ENCODE measurements around the gene SLC2A11. TPM values are rescaled to one million over a fixed set of nuclear protein-coding genes. Genes with fewer than 3 reads are reported as not detected.

SLC2A11 gene
- total RNA-seq, 1 donor from 2014 or later = 24.0 TPM

DNA sequence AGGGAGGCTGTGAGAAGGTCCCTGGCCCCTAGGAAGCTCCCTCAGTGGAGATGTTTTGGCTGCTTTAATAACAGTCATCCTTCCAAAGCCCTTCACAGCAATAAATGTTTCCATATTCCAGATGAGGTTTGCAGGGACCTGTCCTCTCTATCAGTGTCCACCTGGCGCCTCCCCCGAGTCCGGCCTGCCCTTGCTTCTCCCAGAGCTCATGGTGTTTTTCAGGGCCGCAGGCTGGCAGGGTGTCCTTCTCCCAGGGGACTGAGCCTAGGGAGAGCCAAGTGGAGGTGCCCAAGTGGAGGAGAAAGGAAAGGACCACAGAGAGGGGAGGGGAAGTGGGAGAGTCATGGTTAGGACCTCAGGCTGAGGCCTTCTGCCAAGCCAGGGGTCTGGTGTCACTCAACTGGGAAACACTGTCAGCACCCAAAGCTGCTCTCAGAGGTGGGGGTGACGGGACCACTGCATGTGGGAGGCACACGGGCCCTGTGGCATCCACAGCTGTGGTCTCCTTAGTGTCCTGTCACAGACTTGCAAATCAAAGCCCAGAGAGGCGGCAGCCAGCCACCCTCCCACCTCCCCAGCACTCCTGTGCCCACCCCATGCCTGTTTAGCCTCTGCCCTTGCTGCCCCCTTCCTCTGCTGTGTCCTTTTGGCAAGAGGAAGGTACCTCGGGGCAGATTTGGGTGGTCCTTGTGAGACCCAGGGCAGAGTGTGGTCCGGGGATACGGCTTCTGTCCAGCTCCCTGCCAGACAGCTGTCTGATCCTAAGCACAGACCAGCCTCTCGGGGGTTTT is 25.3 kb upstream of the SLC2A11 start:
- no peak for DNase-seq (ENCODE audit: low spot score)

DNA sequence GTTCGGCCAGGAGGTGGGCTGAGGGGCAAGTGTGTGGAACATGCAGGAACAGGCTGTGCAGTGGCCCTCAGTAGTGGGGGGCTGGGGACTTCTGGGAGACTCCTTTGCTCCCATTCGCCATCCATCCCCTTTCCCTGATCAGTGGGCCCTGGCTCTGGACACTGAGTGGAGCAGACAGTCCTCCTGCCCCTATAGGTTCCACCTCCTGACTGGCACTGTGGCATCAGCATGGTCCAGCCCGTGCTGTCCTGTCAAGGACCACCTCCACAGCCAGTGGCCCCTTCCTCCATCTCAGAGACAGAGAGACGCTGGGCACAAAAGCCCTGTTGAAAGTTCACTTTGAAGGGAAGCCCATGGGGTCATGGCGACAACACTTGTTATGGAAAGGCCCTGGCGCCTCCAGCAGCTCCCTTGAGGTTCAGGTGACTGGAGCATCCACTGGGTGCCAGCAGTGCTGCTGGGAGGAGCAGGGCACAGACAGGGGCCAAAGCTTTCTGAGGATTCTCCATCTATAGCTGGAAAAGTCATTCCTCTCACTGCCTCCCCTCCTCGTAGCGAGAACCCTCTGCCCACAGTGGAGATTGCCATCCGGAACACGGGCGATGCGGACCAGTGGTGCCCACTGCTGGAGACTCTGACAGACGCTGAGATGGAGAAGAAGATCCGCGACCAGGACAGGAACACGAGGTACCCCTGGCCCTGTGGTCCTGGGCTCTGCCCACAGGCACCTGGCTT is 24.5 kb upstream of the SLC2A11 start:
- DNase-seq (ENCODE audit: low spot score) = no peak

DNA sequence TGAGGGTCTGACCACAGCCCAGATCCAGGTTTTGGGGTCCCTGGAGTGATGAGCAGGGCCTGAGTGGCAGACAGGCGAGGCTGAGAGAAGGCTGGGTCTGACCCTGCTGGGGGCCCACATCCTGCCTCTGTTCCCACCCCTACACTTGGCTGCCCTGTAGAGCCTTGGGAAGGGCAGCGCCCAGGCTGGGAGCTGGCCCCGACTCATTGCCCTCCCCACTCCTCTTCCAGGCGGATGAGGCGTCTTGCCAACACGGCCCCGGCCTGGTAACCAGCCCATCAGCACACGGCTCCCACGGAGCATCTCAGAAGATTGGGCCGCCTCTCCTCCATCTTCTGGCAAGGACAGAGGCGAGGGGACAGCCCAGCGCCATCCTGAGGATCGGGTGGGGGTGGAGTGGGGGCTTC is 23.8 kb upstream of the SLC2A11 start:
- DNase-seq (ENCODE audit: low spot score) = no peak

DNA sequence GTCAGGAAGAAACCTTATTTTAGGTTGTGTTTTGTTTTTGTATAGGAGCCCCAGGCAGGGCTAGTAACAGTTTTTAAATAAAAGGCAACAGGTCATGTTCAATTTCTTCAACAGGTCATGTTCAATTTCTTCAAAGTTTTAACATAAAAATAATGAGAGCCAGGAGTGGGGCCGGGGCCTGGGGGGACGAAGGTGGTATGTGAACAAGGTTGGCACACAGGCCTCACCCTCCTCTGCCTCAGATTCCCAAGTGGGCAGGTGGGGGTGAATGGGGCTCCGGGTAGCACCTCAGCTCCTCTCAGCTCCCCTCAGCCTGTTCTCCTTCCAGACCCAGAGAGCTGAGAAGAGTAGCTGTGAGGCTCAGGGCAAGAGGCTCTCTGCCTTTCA is 23.3 kb upstream of the SLC2A11 start:
- DNase-seq (ENCODE audit: low spot score) = no peak

DNA sequence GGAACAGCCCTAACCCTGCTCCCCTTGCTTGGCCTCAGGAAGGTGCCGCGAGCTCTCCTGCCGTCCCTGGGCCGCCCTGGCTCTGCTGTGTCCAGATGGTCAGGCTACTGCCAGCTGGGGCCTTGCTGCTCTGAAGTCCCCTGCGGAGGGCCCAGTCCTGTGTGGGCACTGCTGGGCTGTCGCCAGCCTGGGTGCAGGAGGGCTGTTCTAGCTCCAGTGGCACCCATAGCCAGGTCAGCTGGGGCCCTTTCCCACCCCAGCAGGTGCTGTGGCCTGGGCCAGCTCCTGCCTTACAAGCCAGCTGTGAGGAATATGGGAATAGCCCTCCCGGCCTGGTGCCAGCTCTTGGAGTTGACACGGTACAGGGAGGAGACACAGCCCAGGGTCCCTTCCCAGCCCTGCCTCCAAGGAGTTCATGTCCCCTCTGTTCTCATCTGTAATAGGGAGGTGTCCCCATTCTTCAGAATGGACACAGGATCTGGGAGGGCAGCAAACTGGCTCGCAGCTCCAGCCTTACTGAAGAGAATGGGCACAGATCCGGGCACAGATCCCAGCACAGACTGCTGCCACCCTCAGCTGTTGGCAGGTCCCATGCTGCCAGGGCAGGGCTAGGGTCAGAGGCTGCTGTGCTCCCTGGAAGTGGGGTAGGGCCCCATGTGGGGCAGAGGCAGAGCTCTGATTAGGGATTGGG is 22.7 kb upstream of the SLC2A11 start:
- no peak for DNase-seq (ENCODE audit: low spot score)

DNA sequence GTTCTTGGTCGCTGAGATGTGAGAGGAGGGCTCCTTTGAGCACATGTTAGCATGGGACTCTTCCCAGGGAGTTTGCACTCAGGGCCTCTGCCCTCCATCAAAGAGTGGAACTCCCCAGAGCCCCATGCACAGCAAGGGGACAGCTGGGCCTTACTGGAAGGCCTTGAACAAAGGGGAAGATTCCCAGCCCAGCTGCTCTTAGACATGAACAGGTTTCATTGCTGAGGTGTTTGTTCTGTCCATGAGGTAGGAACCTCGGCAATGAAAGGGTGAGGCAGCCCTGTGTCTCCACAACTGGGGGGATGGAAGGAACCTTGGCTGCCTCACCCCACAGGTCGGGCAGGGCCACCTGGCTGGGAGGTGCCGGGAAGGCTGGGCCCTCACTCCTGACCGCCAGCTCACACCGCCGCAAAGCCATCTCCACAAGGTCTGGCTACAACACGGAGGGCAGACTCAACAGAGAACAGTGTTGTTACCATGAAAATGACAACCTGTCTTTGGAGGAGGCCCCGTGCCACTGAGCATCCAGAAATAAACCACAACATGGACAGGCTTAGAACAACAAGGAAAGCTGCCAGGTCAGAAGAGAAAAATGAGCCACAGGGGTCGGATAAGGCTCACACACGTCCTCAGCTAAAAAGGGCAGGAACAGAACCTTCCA is 22.1 kb upstream of the SLC2A11 start:
- DNase-seq (ENCODE audit: low spot score) = no peak

DNA sequence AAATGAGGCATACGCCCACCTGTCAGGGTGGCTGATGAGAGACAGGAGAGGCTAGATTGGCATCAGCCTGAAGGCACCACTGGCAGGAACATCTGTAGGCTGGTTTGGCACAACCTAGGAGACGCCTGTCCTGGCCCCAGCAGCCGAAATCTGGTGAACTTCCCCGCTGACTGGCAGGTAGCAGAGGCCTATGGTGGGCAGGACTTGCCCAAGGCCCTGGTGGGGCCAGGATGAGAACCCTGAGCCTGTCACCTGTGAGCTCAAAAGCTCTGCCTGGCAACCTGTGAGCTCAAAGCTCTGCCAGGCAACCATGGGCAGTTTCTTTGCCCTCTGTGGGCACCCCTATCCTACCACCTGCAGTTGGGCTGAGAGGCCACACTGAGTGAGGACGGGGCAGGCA is 21.4 kb upstream of the SLC2A11 start:
- DNase-seq (ENCODE audit: low spot score) = no peak

DNA sequence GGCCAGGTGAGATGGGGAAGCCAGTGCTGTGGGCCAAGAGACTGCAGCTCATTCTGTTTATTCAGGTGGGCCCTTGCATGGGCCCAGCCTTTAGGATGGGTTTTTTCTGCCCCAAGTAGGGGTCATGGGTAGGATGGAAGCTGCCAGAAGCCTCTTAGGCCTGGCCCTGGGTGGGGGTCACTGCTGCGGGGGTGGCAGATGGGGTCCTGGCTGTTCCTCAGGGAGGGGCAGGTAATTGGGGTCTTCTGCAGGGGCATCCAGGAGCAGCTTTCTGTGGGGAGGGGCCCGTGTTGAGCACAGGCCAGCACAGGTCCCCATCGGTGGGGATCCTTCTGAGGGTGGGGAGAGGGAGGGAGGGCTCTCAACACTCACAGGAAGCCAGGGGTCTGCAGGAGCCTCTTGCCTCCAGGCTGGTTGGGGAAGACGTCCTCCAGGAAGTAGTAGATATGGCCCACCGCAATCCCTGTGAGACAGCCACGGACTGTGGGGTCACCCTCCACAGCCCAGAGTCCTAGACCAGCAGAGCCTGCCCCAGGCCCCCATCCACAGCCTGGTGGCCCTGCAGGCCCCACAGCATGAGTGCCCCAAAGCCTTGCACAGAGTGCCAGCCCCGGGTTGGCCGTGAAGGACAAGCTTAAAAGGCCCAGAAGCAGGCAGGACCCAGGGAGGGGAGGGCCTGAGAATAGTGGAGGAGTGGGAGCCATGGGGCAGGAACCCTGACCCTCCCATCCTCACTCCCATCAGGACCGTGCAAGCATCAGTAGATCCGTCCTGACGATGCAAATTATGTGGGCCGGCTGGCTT is 20.8 kb upstream of the SLC2A11 start:
- no peak for DNase-seq (ENCODE audit: low spot score)

DNA sequence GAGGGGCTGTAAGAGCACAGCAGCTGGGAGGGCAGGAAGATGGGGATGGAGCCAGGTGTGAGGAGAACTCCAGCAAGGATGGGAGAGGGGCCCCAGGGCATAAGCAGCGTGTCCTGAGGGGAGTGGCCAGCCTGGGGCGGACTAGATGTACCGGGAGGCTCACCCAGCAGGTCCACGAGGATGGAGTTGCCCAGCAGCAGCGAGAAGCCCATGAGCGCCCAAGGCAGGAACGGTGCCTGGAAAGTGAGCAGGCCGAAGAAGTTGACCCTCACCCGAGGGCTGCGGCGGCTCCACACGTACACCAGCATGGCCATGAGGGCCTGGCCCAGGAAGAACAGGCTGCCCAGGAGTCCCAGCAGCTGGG is 20.2 kb upstream of the SLC2A11 start:
- DNase-seq (ENCODE audit: low spot score) = no peak

DNA sequence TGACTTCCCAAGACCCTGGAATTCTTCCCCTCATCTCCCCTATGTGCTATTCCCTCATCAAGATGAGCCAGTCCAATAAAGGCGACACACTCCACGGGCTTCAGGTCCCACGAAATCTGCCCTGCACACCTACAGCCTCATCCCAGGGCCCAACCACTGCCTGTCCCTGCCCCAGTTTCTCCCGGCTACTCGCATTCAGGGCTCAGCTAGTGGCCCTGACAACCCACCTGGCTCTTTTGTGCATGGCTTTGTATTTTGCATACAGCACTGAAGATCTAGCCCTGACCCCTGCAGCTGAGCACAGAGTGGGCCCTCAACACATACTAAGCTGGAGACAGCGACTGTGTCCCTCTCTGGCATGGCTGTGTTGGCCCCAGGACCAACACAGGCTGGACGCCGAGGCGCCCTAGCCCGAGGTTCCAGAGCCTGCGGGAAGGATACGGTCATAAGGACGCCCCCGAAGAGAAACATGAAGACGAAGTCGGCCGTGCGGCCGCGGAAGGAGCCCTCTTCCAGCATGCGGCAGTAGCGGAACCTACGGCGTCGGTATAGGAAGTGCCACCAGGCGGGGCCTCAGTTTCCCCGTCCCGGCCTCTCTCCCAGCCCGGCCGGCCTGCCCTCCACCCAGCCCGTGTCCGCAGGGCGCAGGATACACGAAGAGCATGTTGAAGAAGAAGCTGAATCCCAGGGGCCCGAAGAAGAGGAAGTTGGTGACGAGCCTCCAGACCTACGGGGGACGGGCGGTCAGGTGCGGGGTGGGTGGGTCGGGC is 19.6 kb upstream of the SLC2A11 start:
- DNase-seq (ENCODE audit: low spot score) = no peak

DNA sequence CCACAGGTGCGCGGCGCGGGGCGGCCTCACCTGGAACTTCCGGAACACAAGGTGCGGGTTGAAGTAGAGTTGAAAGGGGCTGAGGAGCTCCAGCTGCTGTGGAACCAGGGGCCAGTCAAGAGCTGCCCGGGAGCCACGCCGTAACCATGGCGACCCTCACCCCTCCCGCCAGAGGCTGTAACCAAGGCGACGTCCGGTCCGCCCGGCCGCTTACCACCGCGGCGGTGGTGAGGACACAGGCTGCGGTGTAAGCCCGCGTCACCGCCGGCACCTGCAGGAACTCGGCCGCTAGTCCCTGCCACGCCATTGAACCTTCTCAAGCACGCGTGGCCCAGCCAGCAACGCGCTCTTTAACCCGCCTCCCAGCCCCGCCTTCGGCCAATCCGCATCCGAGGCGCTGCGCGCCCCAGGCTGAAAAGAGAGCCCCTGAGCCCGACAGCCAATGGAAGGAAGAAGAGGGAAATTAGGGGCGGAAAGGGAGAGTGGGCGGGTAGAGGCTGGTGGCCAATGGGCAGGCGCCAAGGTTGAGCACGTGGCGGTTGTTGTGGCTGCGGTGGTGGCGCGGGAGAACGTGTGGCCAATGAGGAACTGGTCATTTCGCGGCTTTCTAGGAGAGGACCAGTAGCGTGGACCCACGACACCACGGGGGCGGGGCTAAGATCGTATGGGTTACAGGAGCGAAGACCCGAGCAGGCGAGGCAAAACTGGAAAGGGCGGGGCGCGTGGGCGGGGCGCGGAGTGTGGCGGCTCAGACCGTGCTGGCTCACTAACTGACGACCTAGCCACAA is 18.8 kb upstream of the SLC2A11 start, which contains the start of gene DERL3:
DERL3 (minus strand) TSS at position 326 of the 788 bp plus-strand sequence; CDS start at position 307, 19 bp downstream.
- peak; percentile 99 for DNase-seq (ENCODE audit: low spot score)

DNA sequence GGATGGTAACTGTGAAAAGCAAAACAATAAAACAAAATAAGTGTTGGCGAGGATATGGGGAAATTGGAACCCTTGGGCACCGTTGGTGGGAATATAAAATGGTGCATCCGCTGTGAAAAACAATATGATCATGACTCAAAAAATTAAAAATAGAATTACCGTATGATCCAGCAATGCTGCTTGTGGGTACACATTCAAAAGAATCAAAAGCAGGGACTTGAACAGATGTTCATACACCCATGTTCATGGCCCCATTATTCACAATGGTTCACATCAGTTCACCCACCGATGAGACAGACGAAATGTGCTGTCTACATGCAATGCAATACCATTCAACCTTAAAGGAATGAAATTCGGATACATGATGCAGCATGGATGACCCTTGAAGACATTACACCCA is 17.6 kb upstream of the SLC2A11 start:
- DNase-seq (ENCODE audit: low spot score) = no peak

DNA sequence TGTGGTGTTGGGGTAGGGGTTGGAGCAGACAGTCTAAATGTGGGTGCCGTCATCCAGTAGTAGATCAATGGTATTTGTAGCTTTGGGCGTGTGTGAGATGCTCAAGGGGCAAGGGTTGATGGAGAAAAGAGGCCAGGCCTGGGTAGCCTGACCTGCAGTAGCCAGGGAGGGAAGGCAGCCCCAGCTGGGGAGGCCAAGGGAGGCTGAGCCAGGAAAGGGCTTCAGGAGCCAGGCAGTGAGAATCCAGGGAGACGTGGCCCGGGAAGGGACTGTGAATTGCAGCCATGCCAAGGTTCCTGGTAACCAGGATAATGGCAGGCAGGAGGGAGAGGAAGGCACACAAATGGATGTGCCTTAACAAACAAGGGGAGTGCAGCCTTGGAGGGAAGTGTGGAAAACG is 16.4 kb upstream of the SLC2A11 start:
- no peak for DNase-seq (ENCODE audit: low spot score)

DNA sequence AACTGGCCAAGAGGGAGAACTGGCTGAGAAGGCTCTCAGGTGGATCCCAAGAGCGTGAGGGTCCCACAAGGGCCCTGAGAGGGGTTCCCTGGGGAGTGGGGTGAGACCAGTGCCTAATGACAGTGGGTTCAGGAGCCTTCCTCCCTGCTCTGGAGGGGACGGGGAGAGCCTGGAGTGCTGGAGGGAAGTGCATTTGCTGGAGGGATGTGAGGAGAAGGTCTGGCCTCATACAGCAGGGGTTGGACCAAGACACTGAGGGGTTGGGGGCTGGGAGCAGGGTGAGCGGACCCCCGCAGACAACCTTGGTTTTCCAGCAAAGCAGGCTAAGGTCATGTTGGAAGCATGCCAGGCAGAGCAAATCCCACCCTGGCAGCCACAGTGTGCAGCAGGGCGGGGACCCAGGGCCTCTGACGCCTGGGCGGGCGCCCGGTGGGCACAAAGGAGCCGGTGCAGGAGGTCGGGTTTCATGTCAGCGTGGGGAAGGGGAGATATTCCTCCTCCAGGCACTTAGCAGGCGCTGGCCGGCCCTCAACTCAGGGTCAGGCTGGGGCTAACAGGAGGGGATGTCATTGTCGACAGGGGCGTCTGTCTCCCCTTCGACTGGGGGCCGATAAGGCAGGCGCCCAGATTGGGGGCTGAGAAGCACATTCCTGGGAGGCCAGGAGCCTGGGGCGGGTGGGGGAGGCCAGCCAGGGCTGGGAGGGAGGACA is 15.8 kb upstream of the SLC2A11 start:
- DNase-seq (ENCODE audit: low spot score) = no peak

DNA sequence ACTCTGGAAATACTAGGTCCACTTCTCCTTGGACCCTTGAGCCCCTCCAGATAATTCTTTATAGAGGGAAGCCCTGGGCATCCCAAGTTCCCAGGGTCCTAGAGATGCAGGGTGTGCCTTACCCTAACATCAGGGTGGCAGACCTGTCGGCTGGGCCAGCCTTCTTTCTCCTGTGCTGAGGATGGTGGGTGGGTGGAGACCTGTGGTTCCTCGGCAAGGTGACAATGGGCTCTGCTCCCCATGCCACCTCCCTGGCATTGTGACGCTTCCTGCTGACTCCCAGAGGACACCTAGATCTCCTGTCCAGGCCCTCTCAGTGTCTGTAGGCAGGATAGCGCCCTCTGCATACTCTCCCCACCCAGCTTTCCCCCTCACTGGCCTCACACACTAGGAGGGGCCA is 15.1 kb upstream of the SLC2A11 start:
- no peak for DNase-seq (ENCODE audit: low spot score)

DNA sequence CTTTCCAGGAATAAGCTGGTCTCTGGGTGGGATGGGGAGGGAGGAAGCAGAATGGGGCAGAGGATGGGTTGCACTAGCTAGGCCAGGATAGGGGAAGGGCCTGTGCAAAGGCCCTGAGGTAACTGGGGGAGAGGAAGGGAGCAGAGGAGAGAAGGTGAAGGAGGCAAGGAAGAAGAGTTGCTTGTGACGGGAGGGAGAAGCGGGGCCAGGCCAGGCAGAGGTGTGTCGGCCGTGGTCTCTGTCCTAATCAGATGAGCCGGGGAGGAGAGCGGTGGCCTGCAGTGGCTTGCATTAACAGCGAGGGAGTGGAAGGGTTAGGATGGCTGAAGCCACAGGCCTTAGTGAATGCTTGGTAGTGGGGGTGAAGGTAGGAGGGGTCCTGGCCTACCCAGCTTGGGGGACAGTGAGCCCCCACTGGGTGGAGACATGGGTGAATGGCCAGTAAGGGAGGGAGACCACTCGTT is 12.9 kb upstream of the SLC2A11 start:
- no peak for DNase-seq (ENCODE audit: low spot score)

DNA sequence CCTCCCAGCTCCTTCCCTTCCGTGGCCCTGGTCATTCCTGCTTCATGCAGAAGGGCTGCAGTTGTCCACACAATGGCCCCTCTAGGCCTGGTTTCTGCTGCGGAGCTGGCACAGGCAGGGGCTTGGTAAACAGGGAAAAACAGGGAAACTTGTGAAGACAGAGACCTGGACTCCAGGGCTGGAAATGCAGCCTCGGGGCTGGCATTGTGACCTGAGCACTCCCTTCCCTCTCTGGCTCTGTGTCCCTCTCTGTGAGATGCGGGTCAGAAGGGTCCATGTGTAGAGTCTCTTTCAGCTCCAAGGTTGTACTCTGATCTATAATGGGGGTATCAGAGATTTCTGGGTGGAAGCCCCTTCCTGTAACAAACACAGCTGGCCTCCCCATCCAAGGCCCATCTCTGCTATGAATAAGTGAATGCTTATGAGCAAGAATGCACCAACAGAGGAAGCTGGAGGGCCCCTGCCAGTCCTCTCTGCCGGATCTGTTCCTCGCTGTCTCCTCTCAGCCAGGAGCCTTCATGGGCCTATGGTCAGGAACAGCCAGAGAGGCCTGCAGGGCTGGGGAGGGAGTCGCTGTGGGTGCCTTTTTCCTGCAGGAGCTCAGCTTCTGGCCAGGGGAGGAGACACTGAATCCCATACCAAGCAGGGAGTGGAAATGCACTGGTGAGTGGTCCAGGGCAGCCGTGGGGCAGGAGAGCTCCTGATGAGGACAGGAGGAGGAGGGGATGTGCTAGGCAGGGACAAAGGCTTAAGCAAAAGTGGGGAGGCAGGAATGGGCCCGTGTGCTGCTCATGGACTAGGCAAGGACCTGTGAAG is 12.2 kb upstream of the SLC2A11 start:
- no peak for DNase-seq (ENCODE audit: low spot score)

DNA sequence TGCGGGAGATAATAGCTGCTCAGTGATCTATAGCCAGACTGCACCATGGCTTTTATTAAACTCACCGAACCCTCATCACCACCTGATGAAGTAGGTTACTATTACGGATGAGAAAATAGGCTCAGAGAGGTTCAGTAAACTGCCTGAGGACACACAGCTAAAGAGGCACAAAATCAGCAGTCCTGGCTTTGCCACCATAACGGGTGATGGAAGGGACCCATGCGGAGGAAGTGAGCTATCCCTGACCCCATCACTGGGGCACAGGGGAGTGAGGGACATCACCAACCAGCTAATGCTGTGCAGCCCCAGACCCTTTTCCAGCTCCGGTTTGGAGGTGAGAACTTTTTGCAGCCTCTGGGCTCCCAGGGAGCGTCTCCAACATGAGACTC is 11.6 kb upstream of the SLC2A11 start:
- DNase-seq (ENCODE audit: low spot score) = no peak

Measured in mucosa of gallbladder (tissue), 1 donor.